ENCODE results near the gene ARHGAP30. TPM values are rescaled to one million over a fixed set of nuclear protein-coding genes. Genes with fewer than 3 reads are reported as not detected.
A peak's percentile ranks its signal among the peaks of the same experiment; 100 is the strongest.

ARHGAP30 gene
- total RNA-seq, 6 experiments from 2014 or later = not detected

DNA sequence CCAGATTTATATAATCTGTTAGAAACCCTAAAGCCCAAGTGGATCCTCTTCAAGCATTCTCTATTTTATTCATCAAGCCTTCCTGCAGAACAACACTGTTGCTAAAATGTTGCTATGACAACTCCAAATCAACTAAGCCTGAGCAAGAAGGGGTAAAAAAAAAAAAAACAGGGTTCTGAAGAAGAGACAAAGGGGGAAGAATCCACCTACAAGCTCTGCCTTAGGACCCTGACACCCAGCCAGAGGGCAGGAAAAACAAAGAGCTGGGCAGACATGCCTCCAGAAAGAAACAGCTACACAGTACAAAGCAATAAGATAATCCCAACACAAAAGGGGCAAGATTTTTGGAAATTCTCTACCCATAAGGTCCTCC lies 25.2 kb downstream of the ARHGAP30 start:
- TF ChIP-seq, protein P1, sequence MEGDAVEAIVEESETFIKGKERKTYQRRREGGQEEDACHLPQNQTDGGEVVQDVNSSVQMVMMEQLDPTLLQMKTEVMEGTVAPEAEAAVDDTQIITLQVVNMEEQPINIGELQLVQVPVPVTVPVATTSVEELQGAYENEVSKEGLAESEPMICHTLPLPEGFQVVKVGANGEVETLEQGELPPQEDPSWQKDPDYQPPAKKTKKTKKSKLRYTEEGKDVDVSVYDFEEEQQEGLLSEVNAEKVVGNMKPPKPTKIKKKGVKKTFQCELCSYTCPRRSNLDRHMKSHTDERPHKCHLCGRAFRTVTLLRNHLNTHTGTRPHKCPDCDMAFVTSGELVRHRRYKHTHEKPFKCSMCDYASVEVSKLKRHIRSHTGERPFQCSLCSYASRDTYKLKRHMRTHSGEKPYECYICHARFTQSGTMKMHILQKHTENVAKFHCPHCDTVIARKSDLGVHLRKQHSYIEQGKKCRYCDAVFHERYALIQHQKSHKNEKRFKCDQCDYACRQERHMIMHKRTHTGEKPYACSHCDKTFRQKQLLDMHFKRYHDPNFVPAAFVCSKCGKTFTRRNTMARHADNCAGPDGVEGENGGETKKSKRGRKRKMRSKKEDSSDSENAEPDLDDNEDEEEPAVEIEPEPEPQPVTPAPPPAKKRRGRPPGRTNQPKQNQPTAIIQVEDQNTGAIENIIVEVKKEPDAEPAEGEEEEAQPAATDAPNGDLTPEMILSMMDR (IDR thresholded peaks at IDR 0.05) = no peak
- H3K36me3 Mint-ChIP-seq (ENCODE audit: low read depth) = peaks cover 33% of the 10 kb centered on the region
- peak; percentile 32 for DNase-seq

GRCh38 chr1:161039546-161039945 lies 30.1 kb downstream of the ARHGAP30 start:
- DNase-seq = no peak
- H3K27ac Mint-ChIP-seq = no peak overlapping the region
- no peak overlapping the region for H3K4me3 Mint-ChIP-seq
- peaks cover 9% of the 10 kb centered on the region for H3K36me3 Mint-ChIP-seq (ENCODE audit: low read depth)
- H3K9me3 Mint-ChIP-seq = no peaks in the 10 kb centered on the region
- TF ChIP-seq, protein P1 (IDR thresholded peaks at IDR 0.05) = no peak
- no peaks in the 10 kb centered on the region; the same call in 1 of the 2 replicates for H3K27me3 Mint-ChIP-seq (ENCODE audit: insufficient read depth)
- peaks cover 18% of the 10 kb centered on the region for H3K4me1 Mint-ChIP-seq (ENCODE audit: low read depth)

More for the DNA sequence above, 25.2 kb downstream of the ARHGAP30 start:
- H3K27me3 Mint-ChIP-seq (ENCODE audit: insufficient read depth) = peaks cover 10% of the 10 kb centered on the region
- peaks cover 22% of the 10 kb centered on the region for H3K9me3 Mint-ChIP-seq
- H3K4me3 Mint-ChIP-seq = peak overlapping the region; percentile 92
- H3K27ac Mint-ChIP-seq = peak overlapping the region; percentile 98
- peaks cover 25% of the 10 kb centered on the region for H3K4me1 Mint-ChIP-seq (ENCODE audit: low read depth)

- H3K4me3 Mint-ChIP-seq = no peak overlapping the region
- H3K27me3 Mint-ChIP-seq (ENCODE audit: insufficient read depth) = no peaks in the 10 kb centered on the region; the same call in 1 of the 2 replicates
- H3K36me3 Mint-ChIP-seq (ENCODE audit: low read depth) = peaks cover 9% of the 10 kb centered on the region
- H3K27ac Mint-ChIP-seq = no peak overlapping the region
- TF ChIP-seq, protein P1 (IDR thresholded peaks at IDR 0.05) = no peak
- DNase-seq = no peak
- H3K4me1 Mint-ChIP-seq (ENCODE audit: low read depth) = peaks cover 14% of the 10 kb centered on the region
- H3K9me3 Mint-ChIP-seq = no peaks in the 10 kb centered on the region
Observed at GRCh38 chr1:161039154-161039545, 30.5 kb downstream of the ARHGAP30 start.

DNA sequence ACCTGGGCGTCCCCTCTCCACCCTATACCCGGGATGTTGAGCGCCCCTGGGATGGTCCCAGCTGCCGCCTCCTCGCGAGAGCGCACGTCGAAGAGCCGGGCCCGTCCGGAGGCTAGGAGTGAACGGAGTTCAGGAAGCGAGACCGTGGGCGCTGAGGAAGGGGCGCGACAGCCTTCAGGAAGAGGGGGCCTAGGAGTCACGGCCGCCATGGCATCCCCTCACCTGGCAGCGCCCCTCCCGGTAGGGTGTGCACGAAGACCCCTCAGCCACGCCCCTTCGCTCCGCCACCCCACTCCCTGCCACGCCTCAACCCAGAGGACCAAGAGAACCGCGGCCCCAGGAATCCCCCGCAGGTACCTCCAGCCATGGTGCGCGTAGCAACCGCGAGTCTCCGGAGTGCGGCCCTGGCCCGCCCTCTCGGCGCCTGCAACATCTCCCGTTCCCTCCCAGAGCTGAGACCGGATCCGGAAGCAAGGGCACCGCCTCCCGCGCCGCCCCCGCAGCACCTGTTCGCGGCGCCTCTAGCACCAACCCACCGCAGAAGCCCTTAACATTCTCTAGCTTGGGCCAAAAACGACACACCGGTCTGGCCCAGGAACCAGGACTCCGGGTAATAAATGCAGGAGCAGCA lies 31.1 kb downstream of the ARHGAP30 start, which contains the start of gene TSTD1:
TSS of gene TSTD1 (minus strand) at position 442 of the 631 bp plus-strand sequence. CDS start at position 367, 75 bp downstream.
- Mint-ChIP-seq H3K4me1 (ENCODE audit: low read depth) (peaks cover 12% of the 10 kb centered on the region; the same call in 1 of the 2 replicates), H3K27ac (no peak within 1 kb of the TSS), H3K36me3 (ENCODE audit: low read depth) (peaks cover 9% of the 10 kb centered on the region), H3K9me3 (no peaks in the 10 kb centered on the region), H3K27me3 (ENCODE audit: insufficient read depth) (no peaks in the 10 kb centered on the region; the same call in 1 of the 2 replicates), H3K4me3 (no peak within 1 kb of the TSS)
- TF ChIP-seq, protein P1 (IDR thresholded peaks at IDR 0.05) = no peak
- no peak for DNase-seq

DNA sequence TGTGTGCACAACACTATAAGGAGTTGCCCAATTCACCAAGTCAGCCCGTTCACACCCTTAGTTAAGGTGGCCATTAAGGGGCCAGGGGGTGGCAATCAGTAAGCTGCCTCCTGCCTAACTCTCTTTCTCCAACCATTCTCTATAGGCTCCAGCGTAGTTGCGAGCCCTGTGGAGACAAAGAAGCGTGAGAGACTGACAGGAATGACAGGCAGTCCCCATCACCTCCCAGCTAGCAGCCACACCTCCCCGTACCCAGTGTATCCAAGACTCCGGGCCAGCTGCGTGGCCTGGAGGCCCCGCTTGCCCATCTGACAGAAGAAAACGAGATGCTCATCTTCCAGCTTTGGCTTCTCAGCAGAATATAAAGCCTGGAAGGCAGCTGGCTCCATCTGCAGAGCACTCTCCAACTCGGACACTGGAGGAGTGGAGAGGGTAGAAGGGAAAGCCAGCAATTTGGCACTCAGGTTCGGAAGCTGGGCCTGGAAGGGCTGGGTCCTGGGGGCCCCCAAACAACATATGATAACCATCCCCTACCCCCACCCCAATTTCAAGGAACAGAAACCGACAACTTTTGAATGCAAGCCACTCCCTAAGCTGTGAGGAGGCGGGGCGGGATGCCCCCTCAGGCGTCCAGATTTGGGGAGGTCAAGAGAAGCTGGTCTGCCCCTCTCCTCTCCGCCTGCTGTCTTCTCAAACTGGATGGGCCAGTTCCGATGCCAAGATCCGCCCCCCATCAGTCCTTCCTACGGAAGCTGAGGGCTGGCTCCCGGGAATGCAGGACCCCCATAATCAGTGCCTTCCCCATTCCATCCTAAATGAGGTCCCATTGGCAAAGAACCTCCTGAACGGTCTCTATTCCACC lies 31.8 kb downstream of the ARHGAP30 start:
- Mint-ChIP-seq H3K27ac (no peak overlapping the region), H3K27me3 (ENCODE audit: insufficient read depth) (no peaks in the 10 kb centered on the region; the same call in 1 of the 2 replicates), H3K4me3 (no peak overlapping the region), H3K36me3 (ENCODE audit: low read depth) (peaks cover 8% of the 10 kb centered on the region), H3K4me1 (ENCODE audit: low read depth) (peaks cover 9% of the 10 kb centered on the region), H3K9me3 (no peaks in the 10 kb centered on the region)
- no peak for DNase-seq
- TF ChIP-seq, protein P1 (IDR thresholded peaks at IDR 0.05) = no peak

Measured in HFFc6 (cell line).